ENCODE results near the gene CHMP4B.

DNA sequence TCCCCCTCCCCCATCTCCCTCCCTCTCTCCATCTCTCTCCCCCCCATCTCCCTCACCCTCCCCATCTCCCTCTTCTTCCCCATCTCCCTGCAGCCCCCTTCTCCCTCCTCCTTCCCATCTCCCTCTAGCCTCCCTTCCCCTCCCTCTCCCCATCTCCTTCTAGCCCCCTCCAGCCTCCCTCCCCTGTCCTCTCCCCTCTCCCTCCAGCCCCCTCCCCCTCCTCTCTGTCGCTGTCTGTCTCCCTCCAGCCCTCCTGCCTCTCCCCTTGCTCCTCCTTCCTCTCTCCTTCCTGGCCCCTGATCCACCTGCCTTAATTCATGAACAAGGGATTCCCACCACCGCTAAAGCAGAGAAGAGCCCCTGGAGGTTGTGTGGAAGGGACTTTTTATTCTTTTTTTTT lies 26.9 kb upstream of the CHMP4B start:
- TF ChIP-seq, protein P1, sequence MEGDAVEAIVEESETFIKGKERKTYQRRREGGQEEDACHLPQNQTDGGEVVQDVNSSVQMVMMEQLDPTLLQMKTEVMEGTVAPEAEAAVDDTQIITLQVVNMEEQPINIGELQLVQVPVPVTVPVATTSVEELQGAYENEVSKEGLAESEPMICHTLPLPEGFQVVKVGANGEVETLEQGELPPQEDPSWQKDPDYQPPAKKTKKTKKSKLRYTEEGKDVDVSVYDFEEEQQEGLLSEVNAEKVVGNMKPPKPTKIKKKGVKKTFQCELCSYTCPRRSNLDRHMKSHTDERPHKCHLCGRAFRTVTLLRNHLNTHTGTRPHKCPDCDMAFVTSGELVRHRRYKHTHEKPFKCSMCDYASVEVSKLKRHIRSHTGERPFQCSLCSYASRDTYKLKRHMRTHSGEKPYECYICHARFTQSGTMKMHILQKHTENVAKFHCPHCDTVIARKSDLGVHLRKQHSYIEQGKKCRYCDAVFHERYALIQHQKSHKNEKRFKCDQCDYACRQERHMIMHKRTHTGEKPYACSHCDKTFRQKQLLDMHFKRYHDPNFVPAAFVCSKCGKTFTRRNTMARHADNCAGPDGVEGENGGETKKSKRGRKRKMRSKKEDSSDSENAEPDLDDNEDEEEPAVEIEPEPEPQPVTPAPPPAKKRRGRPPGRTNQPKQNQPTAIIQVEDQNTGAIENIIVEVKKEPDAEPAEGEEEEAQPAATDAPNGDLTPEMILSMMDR (IDR thresholded peaks at IDR 0.05) = no peak
- TF ChIP-seq POLR2A (IDR thresholded peaks at IDR 0.05) (no peak), EP300 (IDR thresholded peaks at IDR 0.05) (no peak)
